IgD-negative memory B cell (primary cell): ENCODE measurements around the gene SERAC1. TPM values are rescaled to one million over a fixed set of nuclear protein-coding genes. Genes with fewer than 3 reads are reported as not detected.

Source experiments
- H3K27ac Mint-ChIP-seq, 3 donors: one replicate each; pipeline ENCODE4 v1.8.0; 2020 to 2022; ENCODE audit warnings: mild to moderate bottlenecking in 3 of 3, mixed read lengths in 3 of 3, moderate library complexity in 1 of 3
- H3K27me3 Mint-ChIP-seq: one replicate; pipeline ENCODE4 v1.8.0; 2021; ENCODE audit warnings: mixed read lengths
- H3K36me3 Mint-ChIP-seq: one replicate; pipeline ENCODE4 v1.8.0; 2020; ENCODE audit warnings: mild to moderate bottlenecking, mixed read lengths
- H3K4me1 Mint-ChIP-seq, 3 donors: one replicate each; pipeline ENCODE4 v1.8.0; 2020 to 2022; ENCODE audit warnings: mixed read lengths in 3 of 3, mild to moderate bottlenecking in 1 of 3
- H3K4me3 Mint-ChIP-seq, 4 donors: one replicate each; pipeline ENCODE4 v1.8.0; 2020 to 2022; ENCODE audit warnings: mild to moderate bottlenecking in 4 of 4, mixed read lengths in 4 of 4, moderate library complexity in 3 of 4
- H3K9me3 Mint-ChIP-seq, 3 donors: one replicate each; pipeline ENCODE4 v1.8.0; 2020 to 2021; ENCODE audit warnings: mixed read lengths in 3 of 3, mild to moderate bottlenecking in 1 of 3
- polyA plus RNA-seq: library from polyadenylated mRNA; unstranded; fragments of 300-500 nt; fragmentation: Illumina TruSeq; gene quantifications from one replicate; pipeline ENCODE4 v1.2.3, GENCODE V29; 2021

SERAC1 gene
- polyA plus RNA-seq, 1 donor from 2014 or later: 2.1 TPM

DNA sequence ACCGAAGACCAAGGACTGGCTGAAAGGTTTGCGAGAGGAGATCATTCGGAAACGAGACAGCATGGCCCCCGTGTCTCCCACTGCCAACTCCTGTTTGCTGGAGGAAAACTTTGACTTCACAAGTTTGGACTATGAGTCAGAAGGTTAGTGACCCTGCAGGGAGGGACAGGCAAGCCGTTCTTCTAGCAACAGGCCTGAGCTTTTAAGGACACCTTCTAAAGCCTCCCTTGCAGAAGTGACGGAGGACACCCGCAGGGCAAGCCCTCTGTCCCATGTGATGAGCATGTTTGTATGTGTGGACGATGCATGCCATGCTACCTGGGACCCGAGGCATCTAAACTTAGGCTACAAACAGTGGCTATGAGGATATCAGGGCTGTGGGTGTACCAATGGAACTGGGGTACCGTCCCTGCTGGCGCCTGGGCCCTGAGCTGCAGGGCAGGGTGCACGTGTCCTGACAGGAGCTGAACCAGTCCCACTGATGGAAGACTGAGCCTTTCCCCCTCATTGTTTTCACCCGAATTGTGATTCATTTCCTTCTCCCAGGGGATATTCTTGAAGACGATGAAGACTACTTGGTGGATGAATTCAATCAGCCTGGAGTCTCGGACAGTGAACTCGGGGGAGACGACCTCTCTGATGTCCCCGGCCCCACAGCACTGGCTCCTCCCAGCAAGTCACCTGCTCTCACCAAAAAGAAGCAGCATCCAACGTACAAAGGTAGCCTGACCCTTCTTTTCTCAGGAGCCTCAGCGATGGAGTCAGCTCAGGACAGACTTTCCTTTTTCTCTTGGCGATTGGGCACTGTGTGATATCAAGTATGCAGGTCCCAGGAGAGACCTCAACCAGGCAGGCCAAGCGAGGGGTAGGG, 84.4 kb downstream of the SERAC1 start:
- Mint-ChIP-seq H3K27ac (no peak overlapping the region), H3K9me3 (no peaks in the 10 kb centered on the region), H3K4me3 (no peak overlapping the region), H3K4me1 (no peaks in the 10 kb centered on the region), H3K36me3 (peaks cover 14% of the 10 kb centered on the region), H3K27me3 (no peaks in the 10 kb centered on the region)

DNA sequence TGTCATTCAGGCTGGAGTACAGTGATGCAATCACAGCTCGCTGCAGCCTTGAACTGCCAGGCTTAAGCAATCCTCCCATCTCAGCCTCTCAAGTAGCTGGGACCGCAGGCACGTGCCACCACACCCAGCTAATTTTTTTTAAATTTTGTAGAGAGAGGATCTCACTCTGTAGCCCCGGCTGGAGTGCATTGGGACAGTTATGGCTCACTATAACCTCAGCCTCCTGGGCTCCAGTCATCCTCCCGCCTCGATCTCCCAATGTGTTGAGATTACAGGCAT, 86.5 kb downstream of the SERAC1 start:
- Mint-ChIP-seq H3K4me3 (no peak overlapping the region), H3K27me3 (no peaks in the 10 kb centered on the region), H3K9me3 (no peaks in the 10 kb centered on the region), H3K4me1 (no peaks in the 10 kb centered on the region), H3K27ac (no peak overlapping the region), H3K36me3 (peaks cover 13% of the 10 kb centered on the region)

DNA sequence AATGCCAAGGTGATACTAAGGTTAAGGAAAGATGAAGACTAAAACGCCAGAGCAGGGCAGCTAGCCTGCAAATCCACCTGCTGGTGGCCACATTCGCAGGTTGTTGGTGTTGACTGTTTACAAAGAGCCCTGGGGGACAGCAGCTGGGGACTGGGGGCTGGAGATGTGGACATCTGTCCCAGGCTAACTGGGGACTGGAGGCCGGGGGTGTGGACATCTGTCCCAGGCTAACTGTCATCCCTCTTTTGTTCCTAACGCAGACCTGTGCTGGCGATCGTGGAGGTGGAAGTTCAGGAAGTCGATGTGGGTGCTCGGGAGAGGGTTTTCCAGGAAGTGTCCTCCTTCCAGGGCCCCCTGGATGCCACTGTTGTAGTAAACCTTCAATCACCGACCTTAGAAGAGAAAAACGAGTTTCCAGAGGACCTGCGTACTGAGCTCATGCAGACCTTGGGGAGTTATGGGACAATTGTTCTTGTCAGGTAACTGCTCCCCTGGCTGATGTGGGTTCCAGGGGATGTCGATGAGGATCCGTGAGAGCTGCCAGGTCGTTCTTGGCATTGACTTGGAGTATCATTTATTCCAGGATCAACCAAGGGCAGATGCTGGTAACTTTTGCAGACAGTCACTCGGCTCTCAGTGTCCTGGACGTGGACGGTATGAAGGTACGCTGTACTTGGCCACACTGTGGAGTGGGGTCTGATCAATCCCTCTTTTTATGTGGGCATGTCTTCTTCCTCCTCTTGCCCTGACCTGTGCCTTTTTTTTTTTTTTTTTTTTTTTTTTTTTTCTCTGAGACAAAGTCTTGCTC, 87.0 kb downstream of the SERAC1 start:
- Mint-ChIP-seq H3K27me3 (no peaks in the 10 kb centered on the region), H3K4me3 (no peak overlapping the region), H3K27ac (peak overlapping the region in 1 of 3 donors; percentile 64), H3K4me1 (no peaks in the 10 kb centered on the region), H3K36me3 (peaks cover 13% of the 10 kb centered on the region), H3K9me3 (no peaks in the 10 kb centered on the region)

DNA sequence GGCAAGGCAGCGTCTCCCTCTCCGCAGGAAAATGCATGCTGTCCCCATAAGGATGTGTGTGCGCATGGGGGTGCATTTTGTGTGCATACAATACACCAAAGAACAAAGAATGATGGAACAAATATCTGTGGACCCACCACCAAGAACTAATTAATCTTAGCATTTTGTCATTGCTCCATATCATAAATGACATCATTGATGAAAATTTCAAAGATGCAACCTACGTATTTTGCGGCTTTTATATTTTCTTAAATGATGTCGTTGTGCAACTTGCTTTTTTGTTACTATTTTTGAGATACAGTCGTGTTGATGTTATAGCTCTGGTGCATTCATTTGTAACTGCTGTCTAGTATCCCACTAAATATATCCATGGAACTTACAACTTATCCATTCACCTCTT, 89.7 kb downstream of the SERAC1 start:
- no peaks in the 10 kb centered on the region for H3K27me3 Mint-ChIP-seq
- H3K27ac Mint-ChIP-seq: no peak overlapping the region
- no peaks in the 10 kb centered on the region for H3K4me1 Mint-ChIP-seq
- H3K9me3 Mint-ChIP-seq: no peaks in the 10 kb centered on the region
- H3K4me3 Mint-ChIP-seq: no peak overlapping the region
- H3K36me3 Mint-ChIP-seq: peaks cover 8% of the 10 kb centered on the region

DNA sequence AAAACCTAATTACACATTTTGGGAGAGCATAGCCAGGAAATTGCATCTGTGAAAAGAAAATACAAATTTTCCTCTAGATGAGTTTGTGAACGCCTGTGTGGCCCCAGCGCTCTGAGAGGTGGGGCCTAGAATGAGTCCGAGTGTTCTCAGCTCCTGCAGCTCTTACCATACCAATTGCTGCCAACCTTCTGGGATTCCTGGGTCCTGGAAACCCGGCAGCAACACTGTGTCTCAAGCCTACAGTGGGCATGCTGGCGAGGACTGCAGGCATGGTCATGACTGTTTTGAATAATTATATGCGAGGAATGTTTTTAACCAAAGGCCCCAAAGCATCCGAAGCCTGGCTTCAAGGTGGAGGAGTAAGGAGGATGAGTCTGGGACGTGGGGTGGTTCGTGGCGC, 90.4 kb downstream of the SERAC1 start:
- H3K9me3 Mint-ChIP-seq: no peaks in the 10 kb centered on the region
- no peaks in the 10 kb centered on the region for H3K4me1 Mint-ChIP-seq
- no peaks in the 10 kb centered on the region for H3K27me3 Mint-ChIP-seq
- H3K36me3 Mint-ChIP-seq: peaks cover 7% of the 10 kb centered on the region
- H3K4me3 Mint-ChIP-seq: no peak overlapping the region
- H3K27ac Mint-ChIP-seq: no peak overlapping the region

DNA sequence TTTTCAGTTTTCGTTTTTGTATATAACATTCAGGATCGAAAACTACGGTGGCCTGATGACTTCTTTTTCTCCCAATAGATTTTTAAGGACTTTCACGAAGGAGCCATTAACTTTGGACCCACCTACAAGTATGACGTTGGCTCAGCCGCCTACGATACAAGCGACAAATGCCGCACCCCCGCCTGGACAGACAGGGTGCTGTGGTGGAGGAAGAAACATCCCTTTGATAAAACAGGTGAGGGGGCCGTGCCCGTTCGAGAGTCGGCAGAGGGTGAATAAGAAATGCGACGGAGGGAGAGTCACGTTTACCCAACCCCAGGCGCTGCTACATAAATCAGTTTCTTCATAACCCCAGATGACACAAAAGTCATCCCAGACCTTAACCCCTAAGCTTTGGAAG, 91.5 kb downstream of the SERAC1 start:
- H3K27ac Mint-ChIP-seq: no peak overlapping the region
- H3K36me3 Mint-ChIP-seq: peaks cover 7% of the 10 kb centered on the region
- peaks cover 3 to 4% (median 4%) of the 10 kb centered on the region in 3 donors for H3K4me1 Mint-ChIP-seq

DNA sequence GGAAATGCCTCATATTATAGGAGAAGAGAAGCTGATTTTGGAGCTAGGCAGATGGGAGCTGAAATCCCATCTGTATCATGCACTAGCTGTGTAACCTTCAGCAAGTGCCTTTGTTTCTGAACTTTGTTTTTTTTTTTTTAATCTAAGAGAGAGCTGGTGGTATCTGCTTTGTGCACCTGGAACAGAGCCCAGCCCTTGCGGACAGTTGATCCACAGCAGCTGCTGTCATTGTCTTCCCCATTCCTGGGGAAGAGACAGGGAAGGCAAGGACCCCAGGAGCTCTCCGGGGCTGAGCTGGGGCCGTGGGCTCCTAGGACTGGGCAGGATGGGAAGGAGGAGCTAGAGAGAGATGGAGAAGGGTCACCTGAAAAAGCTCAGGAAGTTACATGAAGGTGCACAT, 94.3 kb downstream of the SERAC1 start:
- no peak overlapping the region for H3K27ac Mint-ChIP-seq
- H3K4me3 Mint-ChIP-seq: no peak overlapping the region
- H3K27me3 Mint-ChIP-seq: no peaks in the 10 kb centered on the region
- H3K9me3 Mint-ChIP-seq: no peaks in the 10 kb centered on the region
- H3K36me3 Mint-ChIP-seq: peaks cover 4% of the 10 kb centered on the region
- peaks cover 3 to 4% (median 4%) of the 10 kb centered on the region in 3 donors for H3K4me1 Mint-ChIP-seq

More for the DNA sequence above, 91.5 kb downstream of the SERAC1 start:
- H3K4me3 Mint-ChIP-seq: no peak overlapping the region
- no peaks in the 10 kb centered on the region for H3K9me3 Mint-ChIP-seq
- H3K27me3 Mint-ChIP-seq: no peaks in the 10 kb centered on the region

DNA sequence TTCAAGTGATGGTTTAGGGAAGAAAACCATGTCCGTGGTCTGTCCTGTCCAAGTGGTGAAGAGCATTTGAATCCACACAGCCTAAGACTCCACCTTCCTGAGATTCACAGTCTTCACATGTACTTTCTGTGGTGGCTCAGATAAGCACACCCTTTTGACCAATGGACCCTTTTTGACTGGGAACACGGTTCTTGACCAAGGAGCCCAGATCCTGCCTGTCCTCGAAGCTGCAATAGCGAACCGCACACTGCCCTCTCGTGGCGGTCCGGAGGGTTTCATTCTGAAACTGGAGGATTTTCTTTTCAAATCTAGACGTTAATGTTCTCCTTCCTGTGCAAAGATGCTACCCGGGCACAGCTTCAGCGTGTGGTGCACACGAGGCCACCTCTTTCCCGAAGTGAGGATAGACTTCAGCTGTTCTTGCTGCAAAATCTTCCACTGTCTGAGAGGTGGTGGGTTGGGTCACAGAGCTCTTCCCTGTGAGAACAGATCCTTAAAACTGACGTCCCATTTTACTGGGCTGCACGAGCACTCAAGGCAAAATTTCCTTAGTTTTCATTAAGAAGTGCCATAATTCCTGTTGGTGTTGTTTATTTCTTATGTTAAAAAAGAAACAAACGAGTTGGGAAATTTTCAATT, 95.9 kb downstream of the SERAC1 start:
- H3K9me3 Mint-ChIP-seq: no peaks in the 10 kb centered on the region
- peaks cover 3 to 4% (median 4%) of the 10 kb centered on the region in 3 donors for H3K4me1 Mint-ChIP-seq
- peak overlapping the region in 1 of 3 donors; percentile 65 for H3K27ac Mint-ChIP-seq
- H3K27me3 Mint-ChIP-seq: no peaks in the 10 kb centered on the region
- H3K36me3 Mint-ChIP-seq: peaks cover 2% of the 10 kb centered on the region
- H3K4me3 Mint-ChIP-seq: no peak overlapping the region

DNA sequence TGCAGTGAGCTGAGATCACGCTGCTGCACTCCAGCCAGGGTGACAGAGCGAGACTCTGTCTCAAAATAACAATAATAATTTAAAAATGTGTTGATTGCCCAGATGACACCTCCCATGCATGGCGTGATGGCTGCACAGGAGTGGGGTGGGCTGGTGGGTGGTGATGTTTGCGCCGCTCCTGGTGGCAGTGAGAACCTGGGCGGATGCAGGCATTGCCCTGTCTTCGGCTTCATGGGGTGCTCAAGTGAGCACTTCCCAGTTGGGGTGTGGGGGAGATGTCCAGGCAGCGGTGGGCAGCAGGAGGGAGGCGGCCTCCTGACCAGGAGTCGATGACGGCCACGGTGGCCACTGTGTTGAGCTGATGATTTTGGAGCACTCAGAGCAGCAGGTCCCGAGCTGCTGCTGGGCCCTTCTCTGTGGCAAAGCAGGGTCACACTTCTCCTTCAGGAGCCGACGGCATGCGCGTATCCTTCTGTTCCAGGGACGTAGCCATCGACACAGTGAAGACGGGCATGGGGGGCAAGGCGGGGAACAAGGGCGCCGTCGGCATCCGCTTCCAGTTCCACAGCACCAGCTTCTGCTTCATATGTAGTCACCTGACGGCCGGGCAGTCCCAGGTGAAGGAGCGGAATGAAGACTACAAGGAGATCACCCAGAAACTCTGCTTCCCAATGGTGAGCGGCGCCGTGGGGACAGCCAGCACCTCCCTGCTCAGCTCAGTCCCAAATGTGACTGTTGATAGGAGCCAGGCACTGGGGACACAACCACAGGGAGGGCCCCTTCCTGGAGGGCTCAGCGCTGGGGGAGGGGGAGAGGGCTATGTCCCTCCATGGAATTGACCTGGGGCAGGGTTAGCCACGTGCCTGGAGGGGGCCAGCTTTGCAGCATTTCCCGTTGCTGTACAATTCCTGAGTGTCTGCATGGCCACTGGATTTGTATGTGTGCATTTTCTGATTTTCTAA, 96.7 kb downstream of the SERAC1 start:
- Mint-ChIP-seq H3K9me3 (no peaks in the 10 kb centered on the region), H3K27ac (peak overlapping the region in 1 of 3 donors; percentile 65), H3K36me3 (peaks cover 2% of the 10 kb centered on the region), H3K4me3 (no peak overlapping the region), H3K27me3 (no peaks in the 10 kb centered on the region), H3K4me1 (peaks cover 3 to 4% (median 4%) of the 10 kb centered on the region in 3 donors)

DNA sequence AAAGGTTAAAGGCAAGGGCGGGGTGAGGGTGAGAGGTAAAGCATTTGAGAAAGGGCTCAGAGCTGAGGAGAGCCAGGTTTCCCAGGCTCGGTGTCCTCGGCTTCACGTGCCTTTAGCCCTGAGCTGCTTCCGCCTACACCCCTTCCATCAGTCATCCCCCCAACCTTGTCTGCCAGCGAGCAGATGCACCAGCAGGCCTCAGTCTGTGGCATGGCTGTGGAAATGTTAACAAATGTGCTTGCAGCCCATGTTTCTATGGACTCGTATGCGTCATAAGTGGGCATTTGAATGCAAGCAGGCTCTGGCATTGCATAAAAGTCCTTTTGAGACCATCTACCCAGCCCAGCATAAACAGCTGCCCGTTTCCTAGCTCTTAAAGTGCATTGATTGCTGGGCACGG, 97.5 kb downstream of the SERAC1 start:
- Mint-ChIP-seq H3K27ac (no peak overlapping the region), H3K27me3 (no peaks in the 10 kb centered on the region), H3K36me3 (peaks cover 3% of the 10 kb centered on the region), H3K4me1 (peaks cover 3 to 4% (median 4%) of the 10 kb centered on the region in 3 donors), H3K4me3 (no peak overlapping the region), H3K9me3 (no peaks in the 10 kb centered on the region)

DNA sequence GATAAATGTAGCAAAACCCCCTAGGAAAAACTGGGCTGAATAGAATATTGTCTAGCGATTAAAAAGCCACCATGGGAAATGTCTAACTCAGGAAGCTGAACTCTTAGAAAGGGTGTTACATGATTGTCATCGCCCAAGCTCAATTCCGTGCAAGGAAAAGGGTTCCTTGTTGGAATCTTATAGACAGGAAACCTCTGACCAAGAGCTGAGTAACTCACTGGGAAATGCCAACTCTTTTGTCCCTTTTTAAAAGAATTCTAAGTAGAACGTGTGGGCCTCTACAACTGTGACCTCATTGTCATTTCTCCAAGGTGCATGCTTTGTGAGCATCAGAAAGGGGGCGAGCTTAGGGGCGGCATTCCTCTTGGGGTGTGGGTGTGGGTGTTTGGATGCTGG, 98.3 kb downstream of the SERAC1 start:
- H3K9me3 Mint-ChIP-seq: no peaks in the 10 kb centered on the region
- H3K27ac Mint-ChIP-seq: no peak overlapping the region
- H3K4me1 Mint-ChIP-seq: peaks cover 3 to 4% (median 4%) of the 10 kb centered on the region in 3 donors
- H3K27me3 Mint-ChIP-seq: no peaks in the 10 kb centered on the region
- H3K4me3 Mint-ChIP-seq: no peak overlapping the region
- peaks cover 3% of the 10 kb centered on the region for H3K36me3 Mint-ChIP-seq

DNA sequence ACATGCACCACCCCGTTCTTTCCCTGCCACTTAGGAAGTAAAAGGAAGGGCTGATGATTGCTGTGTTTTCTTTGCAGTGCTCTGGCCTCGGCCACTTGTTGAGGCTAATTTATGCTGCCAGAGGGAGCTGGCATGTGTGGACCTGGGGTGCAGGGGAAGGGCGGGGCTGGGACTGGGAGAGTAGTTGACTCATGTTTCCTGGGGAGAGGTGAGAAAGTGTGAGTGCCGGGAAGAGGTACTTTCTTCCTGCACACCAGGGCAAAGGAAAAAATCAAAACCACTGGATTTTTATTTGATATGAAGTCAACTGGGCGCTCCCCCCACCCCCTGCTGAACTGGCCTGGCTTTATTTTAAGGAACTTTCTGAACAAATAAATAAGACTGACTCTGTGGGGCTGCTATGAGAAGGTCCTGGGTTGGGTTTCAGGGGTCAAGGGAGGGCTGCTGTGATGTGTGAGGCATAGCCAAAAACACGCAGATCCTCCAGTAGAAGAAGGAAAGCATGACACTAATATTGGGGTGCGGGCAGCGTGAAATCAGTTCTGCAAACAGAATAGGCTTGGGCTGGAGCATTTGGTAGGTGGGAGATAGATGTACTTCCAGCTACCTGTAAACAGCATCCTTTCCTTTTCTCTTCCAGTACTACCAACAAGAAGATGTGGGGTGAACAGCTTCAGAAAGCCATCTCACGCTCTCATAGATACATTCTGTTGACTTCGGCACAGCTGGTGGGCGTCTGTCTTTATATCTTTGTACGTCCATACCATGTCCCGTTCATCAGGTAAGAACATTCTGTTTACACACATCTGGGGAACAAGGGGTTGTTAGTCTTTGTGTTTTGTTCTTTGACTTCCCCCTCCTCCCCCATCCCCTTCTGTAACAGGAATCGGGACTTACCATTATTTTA, 98.9 kb downstream of the SERAC1 start:
- H3K4me3 Mint-ChIP-seq: no peak overlapping the region
- no peak overlapping the region for H3K27ac Mint-ChIP-seq
- H3K36me3 Mint-ChIP-seq: peaks cover 3% of the 10 kb centered on the region
- H3K27me3 Mint-ChIP-seq: no peaks in the 10 kb centered on the region
- peaks cover 3 to 4% (median 4%) of the 10 kb centered on the region in 3 donors for H3K4me1 Mint-ChIP-seq
- H3K9me3 Mint-ChIP-seq: no peaks in the 10 kb centered on the region

DNA sequence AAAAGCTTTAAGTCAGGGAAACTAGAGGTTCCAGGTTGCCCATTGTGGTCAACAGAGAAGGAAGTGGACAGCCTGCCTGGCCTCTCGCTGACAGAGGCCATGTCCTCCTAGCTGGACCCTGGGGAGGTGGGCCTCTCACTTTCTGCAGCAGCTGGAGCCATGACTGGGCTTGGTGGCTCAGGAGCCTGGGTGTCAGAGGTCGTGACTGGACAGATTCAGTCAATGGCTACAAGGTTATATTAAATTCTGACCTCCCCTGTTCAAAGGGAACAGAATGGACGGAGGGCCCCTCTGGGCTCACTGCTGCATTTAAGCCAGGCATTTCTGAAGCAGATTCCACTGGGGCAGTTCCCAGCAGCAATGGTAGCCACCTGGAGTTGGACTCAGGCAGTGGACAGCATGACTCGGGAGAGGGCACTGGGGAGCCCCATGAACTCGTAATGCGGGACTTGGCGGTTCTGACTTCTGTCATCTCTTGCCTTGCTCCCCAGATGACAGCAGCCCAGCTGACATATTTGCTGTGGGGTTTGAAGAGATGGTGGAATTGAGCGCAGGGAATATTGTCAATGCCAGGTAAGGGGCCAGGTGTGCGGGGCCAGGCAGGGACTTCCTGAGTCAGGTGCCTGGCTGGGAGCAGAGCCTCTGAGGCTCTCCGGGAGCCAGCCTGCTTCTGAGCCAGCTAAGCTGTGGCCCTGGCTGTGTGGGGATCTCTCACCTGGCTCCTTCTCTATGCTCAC, 99.7 kb downstream of the SERAC1 start:
- Mint-ChIP-seq H3K9me3 (no peaks in the 10 kb centered on the region), H3K4me1 (peaks cover 3 to 4% (median 4%) of the 10 kb centered on the region in 3 donors), H3K27ac (no peak overlapping the region), H3K4me3 (no peak overlapping the region), H3K27me3 (no peaks in the 10 kb centered on the region), H3K36me3 (peaks cover 3% of the 10 kb centered on the region)
